Endothelial cell of umbilical vein (primary cell): ENCODE data around the gene IGFBP4. TPM values are rescaled to one million over a fixed set of nuclear protein-coding genes. Genes with fewer than 3 reads are reported as not detected.

ENCODE experiments used
- BruUV-seq: library from RNA; stranded (reverse); fragments of 400-500 nt; replicated peaks from 2 replicates; lab custom pipeline; 2021; lab: Mats Ljungman, UMichigan
- CTCF ChIA-PET: fragments of 300-600, 350-600 bp; sonication (Branson Sonifier 250); formaldehyde crosslinking; loops from one replicate; lab custom pipeline; 2021; ENCODE audit warnings: antibody characterized with exemption, inconsistent platforms; lab: Charles Lee
- POLR2A ChIA-PET: fragments of 300-600, 350-600 bp; sonication (Branson Sonifier 250); formaldehyde crosslinking; loops from one replicate; lab custom pipeline; 2021; ENCODE audit warnings: antibody characterized with exemption, inconsistent platforms; lab: Charles Lee
- DNase-seq: peaks from one replicate; pipeline ENCODE4 v3.0.0-alpha.2; 2011; ENCODE audit warnings: low read depth, low spot score
- FAIRE-seq: peaks from 2 replicates; lab custom pipeline; 2011; peaks lifted over from hg19 to GRCh38; lab: Jason Lieb, UNC
- H2AFZ ChIP-seq: 2 replicates; pipeline ENCODE4 v1.6.0; 2012; ENCODE audit warnings: low read depth, low read length, control low read depth, inconsistent platforms
- H3K27ac ChIP-seq: 2 replicates; pipeline ENCODE4 v1.5.1; 2011; ENCODE audit warnings: low read depth, mild to moderate bottlenecking, control low read depth, low read length, moderate library complexity; ENCODE audit not compliant: insufficient read depth
- H3K27me3 ChIP-seq, 2 experiments: 2 replicates each; pipeline versions ENCODE4 v1.6.0 to v1.6.1; 2011; ENCODE audit warnings: low read length in 2 of 2, mixed read lengths in 1 of 2; ENCODE audit not compliant: control insufficient read depth in 2 of 2, insufficient read depth in 2 of 2
- H3K36me3 ChIP-seq, 2 experiments: 2 replicates in 1 of 2; 3 replicates in 1 of 2; pipeline ENCODE4 v1.5.1; 2011; ENCODE audit warnings: low read length in 2 of 2, mild to moderate bottlenecking in 1 of 2, moderate library complexity in 1 of 2; ENCODE audit not compliant: control insufficient read depth in 2 of 2, insufficient read depth in 2 of 2; ENCODE audit errors: extremely low read depth in 1 of 2
- H3K4me1 ChIP-seq: 3 replicates; pipeline ENCODE4 v1.5.1; 2011; ENCODE audit warnings: mild to moderate bottlenecking, low read length; ENCODE audit not compliant: control insufficient read depth, insufficient read depth; ENCODE audit errors: extremely low read depth
- H3K4me2 ChIP-seq: 2 replicates; pipeline ENCODE4 v1.6.1; 2011; ENCODE audit warnings: low read length, control low read depth, mixed read lengths; ENCODE audit not compliant: insufficient read depth
- H3K4me3 ChIP-seq, 3 experiments: fragments of 200-600 bp in 1 of 3; sonication (generic), shearing (Covaris generic) in 1 of 3; replicated peaks in 1 of 3; 2 replicates each; pipeline ENCODE4 v1.5.1; 2011 to 2016; ENCODE audit warnings: control low read depth in 3 of 3, low read length in 3 of 3, mild to moderate bottlenecking in 2 of 3, inconsistent platforms in 1 of 3, low read depth in 1 of 3, moderate library complexity in 1 of 3; ENCODE audit not compliant: insufficient read depth in 1 of 3
- H3K79me2 ChIP-seq: 2 replicates; pipeline ENCODE4 v1.6.0; 2012; ENCODE audit warnings: low read length, inconsistent platforms; ENCODE audit not compliant: control insufficient read depth, insufficient read depth
- H3K9ac ChIP-seq: replicated peaks from 2 replicates; pipeline ENCODE3; 2011; ENCODE audit warnings: low read length, control low read depth; ENCODE audit not compliant: insufficient read depth; ENCODE audit errors: extremely low read depth
- H3K9me1 ChIP-seq: replicated peaks from 3 replicates; pipeline ENCODE4 v1.6.0; 2011; ENCODE audit warnings: mild to moderate bottlenecking, low read length; ENCODE audit not compliant: control insufficient read depth, insufficient read depth; ENCODE audit errors: extremely low read depth
- H3K9me3 ChIP-seq: replicated peaks from 2 replicates; pipeline ENCODE4 v1.5.1; 2012; ENCODE audit warnings: low read length, inconsistent platforms; ENCODE audit not compliant: control insufficient read depth, insufficient read depth
- H4K20me1 ChIP-seq: replicated peaks from 2 replicates; pipeline ENCODE3; 2011; ENCODE audit warnings: mild to moderate bottlenecking, low read length; ENCODE audit not compliant: control insufficient read depth, insufficient read depth; ENCODE audit errors: extremely low read depth
- EZH2 ChIP-seq: IDR thresholded peaks from 2 replicates; pipeline ENCODE4 v1.6.1; 2012; ENCODE audit warnings: borderline replicate concordance, low read depth, mild to moderate bottlenecking, moderate library complexity, low read length, inconsistent platforms; ENCODE audit not compliant: severe bottlenecking
- FOS ChIP-seq: IDR thresholded peaks from 2 replicates; pipeline ENCODE4 v1.6.1; 2011; ENCODE audit warnings: mild to moderate bottlenecking, low read length, moderate library complexity, borderline replicate concordance; ENCODE audit not compliant: insufficient read depth
- GATA2 ChIP-seq: IDR thresholded peaks from 2 replicates; pipeline ENCODE4 v1.7.0; 2011; ENCODE audit warnings: low read depth, mild to moderate bottlenecking, moderate library complexity, mixed read lengths, low read length; ENCODE audit not compliant: insufficient read length, insufficient read depth
- JUN ChIP-seq: IDR thresholded peaks from 2 replicates; pipeline ENCODE4 v1.6.1; 2011; ENCODE audit warnings: borderline replicate concordance, low read depth; ENCODE audit not compliant: insufficient read length, insufficient read depth
- MYC ChIP-seq: IDR thresholded peaks from one replicate; pipeline ENCODE4 v1.6.1; 2011; ENCODE audit warnings: mild to moderate bottlenecking, low read depth, low read length
- POLR2A ChIP-seq: IDR thresholded peaks from 2 replicates; pipeline ENCODE4 v1.6.1; 2012; ENCODE audit warnings: low read depth, mild to moderate bottlenecking, control low read depth, low read length
- POLR2AphosphoS5 ChIP-seq: IDR thresholded peaks from 2 replicates; pipeline ENCODE4 v1.6.1; 2012; ENCODE audit warnings: low read depth, mild to moderate bottlenecking, control low read depth, low read length, moderate library complexity; ENCODE audit not compliant: insufficient read depth
- dilution Hi-C: fragments of 300-500 bp; cut with MboI; formaldehyde crosslinking; loops from one replicate; pipeline ENCODE4 v1.15.0; 2019; ENCODE audit warnings: low sequenced_read_pairs; ENCODE audit not compliant: extremely low pct_ligation_motif_present
- intact Hi-C: fragments of 100-400 bp; cut with micrococcal nuclease; formaldehyde crosslinking; loops from one replicate; pipeline ENCODE4 v1.10.0; 2022
- polyA plus RNA-seq, 4 experiments: library from polyadenylated mRNA; depleted of rRNA in 3 of 4; stranded (reverse) in 3 of 4; unstranded in 1 of 4; fragments of >200 nt; gene quantifications; 2 replicates each; pipeline versions ENCODE4 v1.2.1 to v1.2.3, GENCODE V29; 2011 to 2012; ENCODE audit warnings: missing spikeins in 1 of 4
- total RNA-seq: library from RNA; stranded (reverse); gene quantifications from 2 replicates; pipeline ENCODE4 v1.2.3, GENCODE V29; 2021
- TF ChIP-seq, protein P1 (sequence below), 2 donors: IDR thresholded peaks; 1 replicate in 1 of 2; 2 replicates in 1 of 2; pipeline ENCODE4 v1.5.1; 2011; ENCODE audit warnings: low read length in 2 of 2, mild to moderate bottlenecking in 2 of 2, moderate library complexity in 2 of 2, control low read depth in 1 of 2, inconsistent platforms in 1 of 2, low read depth in 1 of 2; ENCODE audit not compliant: insufficient read depth in 1 of 2; ENCODE audit errors: extremely low read depth in 1 of 2
- TF ChIP-seq, protein P2 (sequence below): IDR thresholded peaks from 2 replicates; pipeline ENCODE4 v1.6.1; 2011; ENCODE audit not compliant: insufficient read depth, insufficient read length

The IGFBP4 gene
- total and polyA plus RNA-seq, 2 donors (not counting 3 experiments of a cell fraction or from before 2014, with no cell fraction given) = 377 to 618 TPM

DNA sequence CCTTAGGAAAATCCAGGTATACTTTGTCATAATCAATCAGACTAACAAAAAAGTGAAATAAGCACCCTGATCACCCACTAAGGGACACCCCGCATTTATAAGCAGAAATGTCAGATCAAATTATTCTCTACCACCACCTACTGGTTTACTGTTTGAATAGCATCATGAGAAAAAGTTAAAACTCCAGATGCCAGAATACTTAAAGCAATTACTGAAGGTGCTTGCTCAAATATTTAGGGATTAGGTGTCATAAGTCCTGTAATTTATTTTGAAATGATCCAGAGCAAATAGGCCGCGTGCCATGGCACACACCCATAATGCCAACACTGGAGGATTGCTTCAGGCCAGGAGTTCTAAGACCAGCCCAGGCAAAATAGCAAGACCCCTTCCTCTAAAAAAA is 27.9 kb upstream of the IGFBP4 start:
- Histone ChIP-seq H3K4me3 (no peak overlapping the region), H3K9me3 (no peaks in the 10 kb centered on the region), H3K79me2 (peaks cover 41% of the 10 kb centered on the region), H3K36me3 (peaks cover 0 to 6% of the 10 kb centered on the region in 2 experiments), H2AFZ (no peak overlapping the region), H3K4me2 (peak overlapping the region; percentile 93), H3K4me1 (peaks cover 25% of the 10 kb centered on the region), H3K9me1 (no peaks in the 10 kb centered on the region), H3K9ac (no peak overlapping the region), H3K27ac (no peak overlapping the region), H3K27me3 (no peaks in the 10 kb centered on the region), H4K20me1 (no peaks in the 10 kb centered on the region)
- dilution Hi-C loops (no loop called here), intact Hi-C loops (loop anchor here (1.0 to 10.0 kb wide), 3 partner anchors 57 to 211 kb away; no protein-coding TSS in a partner anchor)
- BruUV-seq = no TSS peak
- POLR2A ChIA-PET = no interaction called here
- TF ChIP-seq POLR2A = no peak
- TF ChIP-seq, protein P1, sequence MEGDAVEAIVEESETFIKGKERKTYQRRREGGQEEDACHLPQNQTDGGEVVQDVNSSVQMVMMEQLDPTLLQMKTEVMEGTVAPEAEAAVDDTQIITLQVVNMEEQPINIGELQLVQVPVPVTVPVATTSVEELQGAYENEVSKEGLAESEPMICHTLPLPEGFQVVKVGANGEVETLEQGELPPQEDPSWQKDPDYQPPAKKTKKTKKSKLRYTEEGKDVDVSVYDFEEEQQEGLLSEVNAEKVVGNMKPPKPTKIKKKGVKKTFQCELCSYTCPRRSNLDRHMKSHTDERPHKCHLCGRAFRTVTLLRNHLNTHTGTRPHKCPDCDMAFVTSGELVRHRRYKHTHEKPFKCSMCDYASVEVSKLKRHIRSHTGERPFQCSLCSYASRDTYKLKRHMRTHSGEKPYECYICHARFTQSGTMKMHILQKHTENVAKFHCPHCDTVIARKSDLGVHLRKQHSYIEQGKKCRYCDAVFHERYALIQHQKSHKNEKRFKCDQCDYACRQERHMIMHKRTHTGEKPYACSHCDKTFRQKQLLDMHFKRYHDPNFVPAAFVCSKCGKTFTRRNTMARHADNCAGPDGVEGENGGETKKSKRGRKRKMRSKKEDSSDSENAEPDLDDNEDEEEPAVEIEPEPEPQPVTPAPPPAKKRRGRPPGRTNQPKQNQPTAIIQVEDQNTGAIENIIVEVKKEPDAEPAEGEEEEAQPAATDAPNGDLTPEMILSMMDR (IDR thresholded peaks at IDR 0.05; ENCODE audit: extremely low read depth in 1 of 2, insufficient read depth in 1 of 2, low read depth in 1 of 2, low read length in 2 of 2) = peak; percentile 42 to 50
- CTCF ChIA-PET = interaction anchor here (0.5 to 6.5 kb wide), 20 partner anchors 9 to 215 kb away, joined by 3 to 91 read pairs (median 4); no protein-coding TSS in a partner anchor
- FAIRE-seq = peak; percentile 28
- DNase-seq = peak; percentile 47

DNA sequence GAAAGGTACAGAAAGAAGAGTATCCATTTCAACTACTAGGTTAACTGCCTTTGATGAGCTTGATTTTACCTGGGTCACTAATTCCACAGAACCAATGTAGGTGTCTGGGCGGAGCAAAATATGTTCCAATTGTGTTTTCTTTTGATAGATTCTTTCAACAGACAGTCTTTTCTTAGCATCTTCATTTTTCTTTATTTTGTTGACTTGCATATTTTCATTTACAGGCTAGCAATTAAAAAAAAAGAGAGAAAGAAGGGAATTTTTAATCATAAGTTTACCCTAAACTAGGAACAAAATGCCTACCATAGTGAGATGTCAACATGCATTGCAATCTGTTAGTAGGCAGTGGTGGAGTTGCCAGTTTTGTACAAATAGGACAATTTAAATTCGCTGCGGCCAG is 26.6 kb upstream of the IGFBP4 start:
- FAIRE-seq = peak; percentile 21
- peaks cover 39% of the 10 kb centered on the region for H3K79me2 ChIP-seq
- peaks cover 0 to 6% of the 10 kb centered on the region in 2 experiments for H3K36me3 ChIP-seq
- H3K9me1 ChIP-seq = no peaks in the 10 kb centered on the region
- H3K9me3 ChIP-seq = no peaks in the 10 kb centered on the region
- no peak for TF ChIP-seq FOS
- no peak for TF ChIP-seq POLR2AphosphoS5
- no peak for TF ChIP-seq POLR2A
- TF ChIP-seq GATA2 = no peak
- TF ChIP-seq, protein P2, sequence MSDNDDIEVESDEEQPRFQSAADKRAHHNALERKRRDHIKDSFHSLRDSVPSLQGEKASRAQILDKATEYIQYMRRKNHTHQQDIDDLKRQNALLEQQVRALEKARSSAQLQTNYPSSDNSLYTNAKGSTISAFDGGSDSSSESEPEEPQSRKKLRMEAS = no peak
- TF ChIP-seq, protein P1 (IDR thresholded peaks at IDR 0.05; ENCODE audit: extremely low read depth in 1 of 2, insufficient read depth in 1 of 2, low read depth in 1 of 2, low read length in 2 of 2) = no peak
- TF ChIP-seq EZH2 = no peak
- no peak for TF ChIP-seq JUN
- no peak for TF ChIP-seq MYC
- no peak overlapping the region for H3K27ac ChIP-seq
- peak overlapping the region; percentile 93 for H3K4me2 ChIP-seq
- BruUV-seq = no TSS peak
- peaks cover 25% of the 10 kb centered on the region for H3K4me1 ChIP-seq
- peak overlapping the region; percentile 62 for H3K9ac ChIP-seq
- dilution Hi-C loops (no loop called here), intact Hi-C loops (loop anchor here (1.0 to 10.0 kb wide), 4 partner anchors 27 to 212 kb away; partner anchors contain the start of gene IGFBP4)
- no peaks in the 10 kb centered on the region for H3K27me3 ChIP-seq
- H3K4me3 ChIP-seq = peak overlapping the region; percentile 72 to 91 (median 73)
- ChIA-PET POLR2A (no interaction called here), CTCF (interaction anchor here (1.3 to 6.5 kb wide), 10 partner anchors 10 to 218 kb away, joined by 3 to 91 read pairs (median 9); partner anchors contain the start of gene IGFBP4)
- no peaks in the 10 kb centered on the region for H4K20me1 ChIP-seq
- no peak for DNase-seq
- no peak overlapping the region for H2AFZ ChIP-seq
